Measurements from ENCODE around the gene THYN1.

DNA sequence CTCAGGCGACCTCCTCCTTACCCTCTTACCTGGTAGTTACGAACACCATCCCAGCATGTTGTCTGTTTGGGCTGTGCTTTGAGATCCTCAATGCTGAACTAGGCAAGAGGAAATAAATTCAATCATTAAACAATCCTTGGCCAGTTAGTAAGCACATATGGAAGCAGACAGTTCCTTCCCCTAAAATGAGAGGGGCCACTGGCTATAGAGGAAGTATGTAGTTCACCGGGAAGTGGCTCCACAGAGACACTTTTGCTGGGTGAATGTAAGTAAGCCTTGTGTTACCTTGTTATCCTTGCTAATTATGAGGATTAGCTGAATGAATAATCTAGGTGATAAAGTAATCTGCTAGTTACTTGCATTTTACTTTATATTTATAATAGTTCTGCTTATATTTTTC, 2.9 kb downstream of the THYN1 start:
- TF ChIP-seq, protein P1, sequence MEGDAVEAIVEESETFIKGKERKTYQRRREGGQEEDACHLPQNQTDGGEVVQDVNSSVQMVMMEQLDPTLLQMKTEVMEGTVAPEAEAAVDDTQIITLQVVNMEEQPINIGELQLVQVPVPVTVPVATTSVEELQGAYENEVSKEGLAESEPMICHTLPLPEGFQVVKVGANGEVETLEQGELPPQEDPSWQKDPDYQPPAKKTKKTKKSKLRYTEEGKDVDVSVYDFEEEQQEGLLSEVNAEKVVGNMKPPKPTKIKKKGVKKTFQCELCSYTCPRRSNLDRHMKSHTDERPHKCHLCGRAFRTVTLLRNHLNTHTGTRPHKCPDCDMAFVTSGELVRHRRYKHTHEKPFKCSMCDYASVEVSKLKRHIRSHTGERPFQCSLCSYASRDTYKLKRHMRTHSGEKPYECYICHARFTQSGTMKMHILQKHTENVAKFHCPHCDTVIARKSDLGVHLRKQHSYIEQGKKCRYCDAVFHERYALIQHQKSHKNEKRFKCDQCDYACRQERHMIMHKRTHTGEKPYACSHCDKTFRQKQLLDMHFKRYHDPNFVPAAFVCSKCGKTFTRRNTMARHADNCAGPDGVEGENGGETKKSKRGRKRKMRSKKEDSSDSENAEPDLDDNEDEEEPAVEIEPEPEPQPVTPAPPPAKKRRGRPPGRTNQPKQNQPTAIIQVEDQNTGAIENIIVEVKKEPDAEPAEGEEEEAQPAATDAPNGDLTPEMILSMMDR (IDR thresholded peaks at IDR 0.05), result no peak
- no peak for TF ChIP-seq POLR2A (IDR thresholded peaks at IDR 0.05)

Data from uterus (tissue), 2 donors.